Hematopoietic multipotent progenitor cell treated with erythropoietin and hydrocortisone succinate and interleukin-3 and kit ligand, for 6 days (in vitro differentiated cells): ENCODE data around the gene DNAJB8.

ENCODE experiments used
- DNase-seq: peaks from one replicate; pipeline ENCODE4 v3.0.0-alpha.2; 2015

Gene DNAJB8

DNA sequence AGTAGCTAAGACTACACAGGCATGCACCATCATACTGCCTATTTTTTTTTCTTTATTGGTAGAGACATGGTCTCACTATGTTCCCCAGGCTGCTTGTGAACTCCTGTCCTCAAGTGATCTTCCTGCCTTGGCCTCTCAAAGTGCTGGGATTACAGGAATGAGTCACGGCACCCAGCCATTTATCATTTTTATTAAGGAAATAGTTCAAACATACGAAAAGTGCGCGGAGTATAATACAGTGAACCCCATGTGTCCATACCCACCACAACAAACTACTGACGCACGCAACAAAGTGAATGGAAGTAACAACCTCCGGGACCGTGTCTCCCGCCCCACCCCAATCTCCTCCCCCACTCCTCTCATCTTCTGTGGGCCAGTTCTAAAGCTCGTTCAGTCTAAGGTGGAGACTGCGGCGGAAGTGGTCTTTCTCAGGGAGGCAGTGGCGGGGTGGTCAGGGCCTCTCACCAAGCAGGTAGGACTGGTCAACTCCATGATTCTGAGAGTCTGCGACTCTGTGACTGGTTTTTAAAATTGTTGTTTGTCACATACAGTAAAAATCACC lies 42.1 kb downstream of the DNAJB8 start:
- no peak for DNase-seq

DNA sequence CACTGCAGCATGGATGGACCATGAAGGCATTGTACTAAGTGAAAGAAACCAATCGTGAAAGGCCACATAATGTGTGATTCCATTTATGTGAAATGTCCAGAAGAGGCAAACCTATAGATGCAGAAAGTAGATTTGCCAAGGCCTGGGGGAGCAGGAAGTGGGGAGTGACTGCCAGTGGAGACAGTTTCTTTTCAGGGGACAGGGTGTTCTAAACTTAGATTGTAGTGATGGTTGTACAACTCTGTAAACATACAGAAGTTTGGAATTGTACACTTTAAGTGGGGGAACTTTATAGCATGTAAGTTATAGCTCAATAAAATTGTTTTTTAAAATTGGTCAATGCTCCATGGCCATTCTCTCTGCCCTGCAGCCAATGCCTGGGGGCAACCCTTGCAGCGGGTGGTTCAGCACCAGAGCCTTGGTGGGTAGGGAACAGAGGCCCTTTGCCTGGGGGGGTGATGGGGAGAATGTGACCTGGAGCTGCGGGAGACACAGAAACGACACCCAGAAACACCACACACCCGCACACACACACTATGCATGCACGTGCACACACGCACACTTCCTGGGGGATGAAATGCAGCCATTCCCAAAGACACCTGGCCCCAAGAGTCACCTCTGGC lies 43.1 kb downstream of the DNAJB8 start:
- DNase-seq: peak; percentile 50

DNA sequence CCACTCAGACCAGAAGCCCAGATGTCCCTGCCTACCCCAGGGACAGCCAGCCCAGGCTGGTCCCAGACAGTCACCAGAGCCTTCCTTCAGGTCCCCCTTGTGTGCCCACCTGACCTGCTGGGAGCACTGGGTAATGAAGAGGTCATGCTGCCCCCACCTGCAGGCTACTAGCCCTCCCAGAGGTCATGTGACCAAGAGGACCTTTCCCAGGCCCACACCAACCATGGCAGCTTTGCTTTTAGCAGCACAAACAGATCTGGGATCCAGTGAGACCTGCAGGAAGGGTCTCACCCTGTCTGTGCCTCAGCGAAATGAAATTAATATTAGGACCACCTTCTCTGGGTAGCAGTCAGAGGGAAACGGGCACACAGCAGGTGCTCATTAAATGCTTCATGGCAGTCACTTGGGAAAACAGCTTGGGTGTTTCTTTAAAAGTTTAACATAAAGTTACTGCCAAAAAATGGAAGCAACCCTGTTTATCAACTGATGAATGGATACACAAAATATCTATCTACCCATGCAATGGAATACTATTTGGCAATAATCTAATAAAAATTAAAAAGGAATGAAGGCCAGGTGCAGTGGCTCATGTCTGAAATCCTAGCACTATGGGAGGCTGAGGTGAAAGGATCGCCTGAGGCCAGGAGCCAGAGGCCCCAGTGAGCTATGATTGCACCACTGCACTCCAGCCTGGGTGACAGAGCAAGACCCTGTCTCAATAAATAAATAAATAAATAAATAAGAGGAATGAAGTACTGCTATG lies 43.7 kb downstream of the DNAJB8 start:
- DNase-seq: no peak

DNA sequence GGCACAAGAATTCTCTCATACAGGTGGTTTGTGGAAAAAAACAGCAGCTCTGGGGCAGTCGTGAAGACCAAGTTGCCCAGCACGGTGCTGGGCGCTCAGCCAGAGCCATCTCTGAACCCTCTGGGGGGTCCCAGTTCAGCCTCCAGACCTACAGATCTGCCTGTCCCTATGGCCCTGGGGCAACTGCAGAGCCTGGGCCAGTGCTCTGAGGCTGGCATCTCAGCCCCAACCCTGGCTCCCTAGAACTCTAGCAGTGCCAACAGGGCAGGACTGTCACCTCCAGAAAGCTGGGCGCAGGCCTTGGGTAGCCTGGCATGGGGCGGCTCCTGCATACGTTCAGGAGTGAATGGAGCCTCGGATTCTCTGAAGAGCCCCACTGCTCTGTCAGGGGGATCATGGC lies 44.7 kb downstream of the DNAJB8 start:
- no peak for DNase-seq

DNA sequence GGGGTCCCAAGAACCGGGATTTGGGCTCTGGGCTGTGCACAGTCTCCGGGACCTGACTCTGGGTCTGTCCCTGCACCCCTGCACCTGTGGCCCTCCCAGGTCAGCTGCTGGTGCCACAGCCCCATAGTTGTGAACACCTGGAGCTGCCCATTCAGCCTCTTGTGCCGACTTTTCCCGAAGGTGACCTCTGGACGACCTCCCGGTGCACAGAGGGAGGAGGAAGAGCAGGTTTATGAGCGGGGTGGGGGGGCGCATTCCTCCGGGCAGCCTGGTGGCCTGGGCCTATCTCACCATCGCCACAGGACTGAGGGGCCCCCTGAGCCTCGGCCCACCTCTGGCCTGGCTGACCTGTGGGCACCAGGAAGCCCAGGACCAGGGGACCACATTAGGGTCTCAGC lies 45.3 kb downstream of the DNAJB8 start:
- no peak for DNase-seq

DNA sequence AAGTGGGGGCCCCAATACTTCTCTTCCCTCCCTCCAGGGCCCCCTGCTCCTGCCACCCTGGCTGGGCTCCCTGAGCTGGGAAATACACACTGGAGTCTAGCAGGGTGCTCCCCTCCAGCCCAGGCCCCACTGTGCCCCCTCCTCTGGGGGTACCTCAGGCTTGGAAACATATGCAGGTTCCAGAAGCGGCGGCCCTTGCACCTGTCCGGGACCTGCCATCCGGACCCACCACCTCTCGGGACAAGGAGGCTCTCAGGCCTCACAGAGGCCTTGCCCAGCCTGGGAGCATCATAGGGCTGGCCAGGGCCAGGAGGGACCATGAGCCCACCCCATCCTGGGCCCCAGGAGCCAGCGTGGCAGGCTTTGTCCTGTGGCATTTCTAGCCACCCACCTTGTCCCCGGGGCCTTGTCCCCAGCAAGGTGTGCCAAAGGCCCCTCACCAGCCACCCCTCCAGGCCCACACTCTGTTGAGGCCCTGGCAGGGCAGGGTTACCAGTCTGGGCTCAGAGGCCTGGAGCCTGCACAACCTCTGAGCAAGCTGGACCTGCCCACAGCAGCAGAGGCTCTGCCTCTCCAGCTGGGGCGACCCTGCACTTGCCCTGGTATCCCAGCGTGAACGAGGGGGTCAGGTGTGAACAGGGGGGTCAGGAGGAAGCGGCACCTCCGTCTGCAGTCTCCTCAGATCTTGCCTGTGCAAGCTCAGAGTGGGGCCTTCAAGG lies 45.8 kb downstream of the DNAJB8 start:
- DNase-seq: no peak

DNA sequence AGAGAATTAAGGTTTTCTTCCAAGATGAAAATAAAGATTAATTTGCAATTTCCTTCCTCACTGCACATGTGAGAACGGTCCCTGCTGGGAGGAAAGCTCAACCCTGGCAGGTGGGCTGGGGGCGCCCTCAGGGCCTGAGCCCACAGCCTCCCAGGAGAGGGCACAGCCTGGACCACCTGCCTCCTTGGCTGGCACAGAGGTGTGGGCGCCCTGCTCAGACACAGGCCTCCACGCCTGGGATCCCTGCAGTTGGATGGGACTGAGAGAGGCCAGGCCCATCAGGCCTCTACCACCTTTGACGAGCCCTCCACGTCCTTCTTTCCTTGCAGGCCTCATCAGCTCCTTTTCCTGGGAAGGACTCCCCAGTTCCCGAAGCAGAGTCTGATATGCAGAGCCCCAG lies 46.4 kb downstream of the DNAJB8 start:
- no peak for DNase-seq

DNA sequence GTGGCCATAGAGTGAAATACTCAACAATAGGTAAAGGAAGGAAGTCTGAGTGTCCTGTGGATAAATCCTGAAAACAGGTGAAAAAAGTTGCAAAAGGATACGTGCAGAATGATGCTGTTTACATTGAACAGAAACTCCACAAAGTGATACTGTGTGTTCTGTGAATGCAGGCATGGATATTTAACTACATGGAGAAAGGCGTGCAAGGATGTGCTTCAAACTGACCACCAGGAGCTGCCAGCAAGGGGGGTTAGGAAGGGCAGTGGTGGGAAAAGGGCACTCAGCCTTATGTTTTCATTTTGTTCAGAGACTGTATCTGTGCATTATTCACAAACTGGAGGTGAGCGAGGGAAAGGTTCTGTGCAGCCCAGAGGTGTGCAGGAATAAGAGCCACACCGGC lies 47.4 kb downstream of the DNAJB8 start:
- no peak for DNase-seq

DNA sequence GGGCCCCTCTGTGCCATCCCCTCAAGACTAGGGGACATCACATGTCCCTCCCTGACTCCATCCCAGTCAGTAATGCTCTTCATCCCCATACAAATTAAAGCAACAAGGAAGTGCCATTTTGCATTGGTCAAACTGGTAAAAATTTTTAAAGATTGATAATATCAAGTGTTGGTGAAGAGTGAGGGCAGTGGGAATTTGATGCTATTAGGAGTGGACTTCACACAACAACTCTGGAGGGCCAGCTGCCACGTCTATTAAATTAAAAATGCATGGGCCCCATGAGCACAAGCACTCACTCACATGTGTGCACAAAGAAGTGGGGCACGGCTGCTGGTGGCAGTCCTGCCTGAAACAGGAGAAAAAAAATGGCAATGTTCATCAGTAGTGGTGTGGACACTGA lies 47.8 kb downstream of the DNAJB8 start:
- DNase-seq: no peak

DNA sequence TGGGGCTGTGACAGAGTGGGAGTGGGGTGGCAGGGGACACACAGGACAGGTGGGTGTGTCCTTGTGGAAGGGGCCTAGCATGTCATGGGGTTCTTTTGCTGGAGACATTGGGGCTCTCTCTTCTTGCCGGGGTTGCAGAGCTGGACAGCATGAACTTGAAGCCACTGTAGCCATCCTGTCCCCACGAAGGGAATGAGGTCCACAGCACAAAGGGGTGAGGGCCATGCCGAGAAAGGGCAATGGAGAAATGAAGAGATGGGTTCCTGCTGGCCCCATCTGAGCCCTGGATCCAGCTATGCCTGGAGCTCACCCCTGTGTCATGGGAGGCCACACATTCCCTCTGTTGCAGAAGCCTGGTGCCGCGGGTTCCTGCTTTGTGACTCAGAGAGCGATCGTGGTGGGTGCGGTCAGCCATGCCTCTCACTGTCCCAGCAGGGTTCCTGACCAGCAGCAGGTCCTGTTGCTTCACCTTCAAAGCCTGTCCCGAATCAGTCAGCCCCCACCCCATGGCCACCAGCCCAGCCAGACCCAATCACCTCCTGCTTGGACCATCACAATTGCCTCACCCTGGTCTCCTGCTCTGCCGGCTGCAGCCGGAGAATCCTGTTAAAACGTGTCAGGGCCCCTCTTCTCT lies 50.0 kb downstream of the DNAJB8 start:
- peak; percentile 70 for DNase-seq

DNA sequence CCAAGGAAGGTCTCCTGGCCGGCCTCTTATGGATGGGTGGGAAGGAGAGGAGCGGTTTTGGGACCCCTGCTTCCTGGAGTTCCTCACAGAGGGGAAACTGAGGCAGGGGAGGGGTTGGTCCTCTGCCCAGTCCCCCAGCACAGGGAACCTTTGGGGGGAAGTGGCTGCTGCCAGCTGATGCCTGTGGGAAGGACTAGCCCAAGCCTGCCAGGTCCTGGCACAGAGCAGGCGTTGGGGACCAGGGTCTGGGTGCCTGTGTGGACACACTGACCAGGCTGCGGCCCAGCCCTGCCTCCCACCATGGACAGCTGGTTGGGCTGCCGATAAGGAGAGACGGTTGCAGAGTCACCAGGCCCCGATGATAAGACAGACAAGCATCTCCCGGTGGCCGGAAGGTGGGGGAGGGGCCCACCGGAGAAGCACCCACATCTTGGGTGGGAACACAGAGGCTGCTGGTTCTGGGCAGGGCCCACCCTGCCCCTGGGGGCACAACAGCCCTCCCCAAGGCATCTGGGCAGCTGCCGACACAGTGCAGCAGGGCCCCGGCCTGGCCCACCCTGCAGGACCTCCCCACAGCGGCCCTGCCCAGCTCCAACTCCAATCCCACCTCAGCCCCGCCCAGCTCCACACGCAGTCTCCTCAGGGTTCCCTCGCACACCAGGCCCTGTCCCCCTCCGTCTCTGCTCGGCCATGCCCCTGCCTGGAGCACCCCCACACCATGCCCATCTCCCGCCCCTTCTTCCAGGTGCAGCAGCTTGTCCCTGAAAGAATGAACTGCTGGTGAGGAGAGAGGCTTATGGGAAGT lies 50.7 kb downstream of the DNAJB8 start:
- peak; percentile 77 for DNase-seq

DNA sequence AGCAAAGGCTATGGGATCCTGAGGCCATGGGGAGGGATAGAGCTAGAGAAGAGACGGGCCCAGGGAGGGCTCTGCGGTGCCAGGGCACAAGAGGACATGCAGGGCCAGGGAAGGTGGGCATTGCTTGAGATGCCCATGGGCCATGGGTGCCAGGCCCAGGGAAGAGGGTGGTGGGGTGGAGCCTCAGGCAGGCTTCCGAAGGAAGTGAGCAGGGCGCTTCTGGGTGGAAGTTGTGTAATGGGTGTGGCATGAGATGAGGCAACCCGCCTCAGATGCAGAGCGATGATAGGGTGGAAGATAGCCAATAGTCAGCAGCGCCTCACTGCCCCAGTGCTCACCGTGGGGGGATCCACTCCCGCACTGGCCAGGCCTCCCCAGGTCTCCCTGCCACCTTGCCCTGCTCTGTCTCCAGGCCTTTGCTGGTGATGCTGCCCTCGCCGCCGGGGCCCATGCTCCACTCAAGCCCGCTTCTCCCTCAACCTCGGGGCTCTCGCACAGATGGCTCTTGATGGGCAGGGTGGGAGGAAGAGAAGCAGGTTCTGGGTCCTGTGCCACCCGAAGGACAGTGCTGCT lies 51.4 kb downstream of the DNAJB8 start:
- DNase-seq: peak; percentile 81

DNA sequence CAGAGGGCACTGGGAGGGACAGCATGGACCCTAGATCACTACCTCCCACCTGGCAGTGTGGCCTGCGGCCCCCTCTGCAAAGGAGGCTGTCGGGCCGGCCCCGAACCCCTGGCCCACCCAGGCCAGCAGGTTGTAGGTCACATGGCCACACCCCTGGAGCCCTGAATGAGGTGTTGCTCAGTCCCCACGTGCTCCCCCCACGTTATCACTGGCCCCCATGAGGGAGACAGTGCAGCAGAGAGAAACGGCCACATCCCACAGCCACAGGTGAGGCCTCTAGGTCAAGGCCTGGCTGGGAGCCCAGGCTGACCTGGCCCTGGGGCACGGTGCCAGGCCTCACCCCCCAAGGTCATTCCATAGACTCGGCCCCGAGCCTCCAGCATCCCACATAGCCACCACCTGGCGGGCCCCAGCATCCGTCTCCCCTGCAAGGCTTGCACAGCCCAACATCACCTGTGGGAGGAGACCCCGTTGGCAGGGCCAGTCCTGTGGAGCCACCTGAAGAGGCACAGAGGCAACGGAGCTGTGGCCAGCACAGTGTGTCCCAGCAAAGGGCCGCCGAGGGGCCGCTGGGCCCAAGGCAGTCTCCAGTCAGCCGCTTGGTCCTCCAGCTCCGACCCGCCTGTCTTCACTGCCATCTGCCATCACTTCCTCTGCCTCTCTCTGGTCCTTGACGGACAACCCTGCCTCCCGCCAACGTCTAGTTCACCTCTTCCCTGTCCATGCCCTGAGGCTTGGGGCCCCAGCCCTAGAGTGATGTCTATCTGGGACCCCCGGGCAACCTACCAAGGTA lies 53.1 kb downstream of the DNAJB8 start:
- DNase-seq: no peak

DNA sequence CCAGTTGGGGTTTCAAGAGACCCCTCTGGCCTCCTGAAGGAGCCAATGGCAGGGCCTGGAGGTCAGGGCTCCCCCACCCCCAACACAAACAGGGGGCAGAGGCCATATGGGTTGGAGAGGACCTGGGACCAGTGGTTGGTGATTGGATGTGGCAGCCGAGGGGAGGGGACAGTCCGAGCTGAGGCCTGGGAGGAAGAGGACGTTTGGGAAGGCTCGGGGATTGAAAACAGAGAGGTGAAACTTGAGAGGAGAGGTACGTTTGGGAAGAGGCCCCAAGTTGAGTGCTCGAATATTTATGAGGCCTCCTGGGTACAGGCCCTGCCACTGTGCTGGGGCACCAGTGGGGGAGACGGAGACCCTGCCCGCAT lies 53.7 kb downstream of the DNAJB8 start:
- DNase-seq: no peak
